ENCODE measurements around the gene CD55.

The CD55 gene

DNA sequence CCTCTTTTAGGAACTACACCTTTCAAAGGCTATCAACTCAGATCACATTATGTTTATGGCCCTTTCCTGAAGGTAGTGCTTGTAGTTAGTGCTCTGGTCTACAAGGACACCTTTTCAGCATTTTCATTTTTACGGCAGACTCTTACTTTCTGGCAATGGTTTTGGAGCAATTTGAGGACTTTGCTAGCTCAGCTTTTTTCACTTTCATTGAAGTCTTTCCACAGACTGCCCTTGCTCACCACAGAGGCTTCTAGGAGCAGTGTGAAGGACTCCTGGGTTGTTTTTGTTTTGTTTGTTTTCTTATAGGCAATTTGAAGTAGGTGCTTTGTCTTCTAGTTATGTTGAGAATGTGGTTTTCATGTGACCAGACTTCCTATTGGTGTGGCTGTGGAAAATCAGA lies 43.1 kb downstream of the CD55 start:
- no peak for DNase-seq

DNA sequence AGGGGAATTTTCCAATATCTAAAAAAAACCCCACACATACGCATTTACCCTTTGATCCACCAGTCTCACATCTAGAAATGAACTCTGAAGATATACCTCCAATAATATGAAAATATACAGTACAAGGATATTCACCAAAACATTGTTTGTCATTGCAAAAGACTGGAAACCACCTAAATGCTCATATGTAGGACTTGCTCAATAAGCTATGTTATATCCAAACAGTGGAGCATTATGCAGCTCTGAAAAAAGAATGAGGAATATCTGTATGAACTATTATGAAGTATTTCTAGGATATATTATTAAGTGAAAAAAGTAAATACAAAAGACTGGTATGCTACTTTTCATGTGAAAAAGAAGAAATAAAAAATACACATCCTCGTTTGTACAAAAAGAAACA lies 43.6 kb downstream of the CD55 start:
- no peak for DNase-seq

DNA sequence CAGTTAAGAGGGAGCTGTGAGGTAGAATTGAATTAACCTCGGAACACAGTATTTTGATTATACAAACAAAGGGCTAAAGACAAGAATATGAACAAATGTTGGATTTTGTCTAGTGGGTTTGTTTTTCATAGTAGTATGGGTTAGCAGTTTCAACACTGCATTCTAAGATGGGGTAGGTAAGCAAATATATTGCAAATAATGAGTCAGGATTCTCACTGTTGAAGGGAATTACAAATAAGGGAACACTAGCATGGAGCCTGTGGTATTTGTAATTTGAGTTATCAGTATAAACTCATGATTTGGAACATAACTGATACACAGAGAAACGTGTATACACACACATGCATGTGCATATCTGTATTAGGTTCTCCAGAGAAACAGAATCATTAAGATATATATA lies 44.5 kb downstream of the CD55 start:
- DNase-seq: no peak

DNA sequence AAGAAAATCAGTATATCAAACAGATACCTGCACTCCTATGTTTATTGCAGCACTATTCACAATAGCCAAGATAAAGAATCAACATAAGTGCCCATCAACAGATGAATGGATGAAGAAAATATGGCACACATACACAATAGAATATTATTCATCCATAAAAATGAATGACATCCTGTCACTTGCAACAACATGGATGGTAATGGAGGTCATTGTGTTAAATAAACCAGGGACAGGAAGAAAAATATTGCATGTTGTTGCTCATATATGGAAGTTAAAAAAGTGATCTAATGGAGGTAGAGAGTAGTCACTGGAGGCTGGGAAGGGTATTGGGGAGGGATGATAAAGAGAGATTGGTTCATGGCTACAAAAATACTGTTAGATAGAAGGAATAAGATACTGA lies 67.2 kb downstream of the CD55 start:
- DNase-seq: peak in 1 of 3 experiments; percentile 8

DNA sequence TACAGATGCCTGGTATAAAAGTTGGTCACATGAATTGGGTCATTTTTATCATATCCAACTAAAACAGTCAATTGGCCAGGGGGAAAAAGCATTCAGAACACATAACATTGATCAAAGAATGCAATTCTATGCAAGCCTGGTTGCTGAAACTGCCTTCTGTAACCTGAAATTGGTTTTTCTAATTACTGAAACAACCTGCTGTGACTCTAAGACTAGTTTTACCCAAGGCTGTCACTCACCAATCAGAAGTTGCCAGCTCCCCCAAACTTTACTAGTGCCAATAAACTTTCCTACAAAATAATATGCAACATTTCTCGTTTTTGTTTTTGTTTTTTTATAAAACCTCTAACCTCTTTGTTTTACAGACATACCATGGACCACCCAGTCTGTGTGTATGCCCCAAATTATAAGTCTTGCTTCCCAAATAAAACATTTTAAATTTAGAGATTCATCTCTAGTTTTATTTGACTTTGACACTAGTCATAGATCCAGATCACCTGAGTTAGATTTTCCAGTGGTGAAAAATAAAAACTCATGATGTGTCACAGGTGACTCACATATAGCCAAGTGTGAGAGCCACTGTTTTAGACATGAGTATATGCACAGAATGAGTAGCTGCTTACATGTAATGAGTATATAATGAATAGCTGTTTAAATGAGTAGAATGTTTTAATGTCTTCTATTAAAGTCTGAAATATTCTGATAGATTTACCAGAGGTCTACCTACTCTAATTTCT lies 68.4 kb downstream of the CD55 start:
- no peak for DNase-seq

DNA sequence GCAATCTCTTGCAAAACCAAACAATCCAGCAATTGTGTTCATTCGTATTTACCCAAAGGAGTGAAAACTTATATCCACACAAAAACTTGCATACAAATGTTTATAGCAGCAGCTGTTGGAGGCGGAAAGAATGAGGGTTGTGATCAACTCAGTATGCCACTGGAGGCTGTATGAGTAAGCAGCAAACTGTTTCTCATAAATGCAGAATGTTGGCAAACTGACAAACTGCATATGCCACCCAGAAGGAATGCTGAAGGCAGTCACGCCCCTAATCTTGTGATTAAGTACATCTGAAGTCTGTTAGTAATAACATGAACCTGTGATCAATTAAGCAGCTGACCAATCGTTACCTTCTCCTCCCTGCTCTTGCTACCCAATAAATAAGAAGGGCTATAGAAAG lies 72.1 kb downstream of the CD55 start:
- DNase-seq: no peak

DNA sequence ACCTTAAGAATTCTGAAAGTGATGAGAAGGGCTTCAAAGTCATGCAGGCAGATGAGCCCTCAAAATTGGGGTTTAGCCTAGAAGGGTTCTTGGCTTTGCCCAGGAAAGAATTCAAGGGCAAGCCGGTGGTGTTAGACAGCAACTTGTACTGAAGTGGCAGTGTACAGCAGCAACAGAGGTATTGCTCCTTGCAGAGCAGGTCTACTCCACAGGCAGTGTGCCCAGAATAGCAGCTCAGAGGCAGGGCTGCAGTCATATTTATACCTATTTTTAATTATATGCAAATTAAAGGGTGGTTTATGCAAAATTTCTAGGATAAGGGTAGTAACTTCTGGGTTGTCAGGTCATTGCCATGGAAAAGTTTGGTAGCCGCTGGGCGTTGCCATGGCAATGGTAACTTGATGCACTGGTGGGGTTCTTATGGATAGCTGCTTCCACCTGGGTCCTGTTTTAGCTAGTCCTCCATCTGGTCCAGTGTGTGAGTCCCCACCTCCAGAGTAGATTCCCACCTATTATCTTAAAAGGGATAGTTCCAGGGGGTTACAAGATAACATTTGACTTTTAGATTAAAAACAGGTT lies 74.8 kb downstream of the CD55 start:
- DNase-seq: peak in 1 of 3 experiments; percentile 5

DNA sequence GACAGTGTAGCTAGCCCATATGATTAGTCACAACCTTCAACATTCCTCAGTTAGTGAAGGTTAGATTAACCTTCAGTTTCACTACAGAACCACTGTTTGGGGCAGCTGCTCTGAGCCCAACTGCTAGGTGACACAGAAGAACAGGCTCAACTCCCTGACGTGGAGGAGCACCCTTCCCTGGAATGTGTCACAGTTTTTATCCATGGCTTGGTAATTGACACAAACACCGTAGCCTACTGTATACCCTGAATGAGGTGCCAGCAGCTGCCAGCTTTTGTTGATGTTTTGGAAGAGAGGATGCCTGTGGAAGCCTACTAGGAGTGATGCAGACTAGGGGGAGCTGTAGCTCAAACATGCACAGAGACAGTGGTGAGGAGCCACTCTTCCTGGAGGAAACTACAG lies 76.0 kb downstream of the CD55 start:
- DNase-seq: no peak

DNA sequence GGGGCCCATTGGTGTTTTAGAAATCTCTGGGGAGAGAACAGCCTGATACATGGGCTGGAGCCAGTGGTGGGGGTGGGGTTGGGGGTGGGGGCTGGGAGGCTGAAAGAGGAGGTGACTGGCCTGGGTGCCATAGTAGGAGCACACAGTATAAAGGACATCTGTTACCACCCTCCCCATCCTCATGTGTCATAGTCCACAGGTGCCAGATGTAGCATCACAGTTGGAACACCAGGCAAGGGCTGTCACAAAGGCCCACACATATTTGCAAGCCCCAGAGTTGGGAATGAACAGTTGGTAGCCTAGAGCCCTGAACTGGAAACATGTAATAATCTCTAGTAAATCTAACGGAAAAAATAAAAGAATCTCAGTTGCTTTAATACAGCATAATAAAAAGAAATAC lies 77.5 kb downstream of the CD55 start:
- no peak for DNase-seq

DNA sequence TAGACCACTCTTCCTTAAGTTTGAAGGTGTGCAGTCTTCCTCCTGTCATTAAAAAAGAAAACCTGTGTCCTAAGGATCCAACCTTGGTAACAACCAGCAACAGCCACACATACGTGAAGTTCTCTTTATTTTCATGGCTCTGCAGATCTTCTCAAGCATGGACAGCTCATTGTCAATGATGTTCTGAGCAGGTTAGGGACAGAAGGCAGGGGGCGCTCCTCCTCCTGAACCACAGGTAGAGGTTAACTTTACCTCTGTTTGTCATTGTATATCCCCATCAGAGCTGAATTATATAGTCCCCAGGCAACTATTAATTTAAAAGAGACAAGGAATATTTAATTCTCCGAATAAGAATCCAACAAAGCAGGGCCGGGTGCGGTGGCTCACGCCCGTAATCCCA lies 80.1 kb downstream of the CD55 start:
- no peak for DNase-seq

DNA sequence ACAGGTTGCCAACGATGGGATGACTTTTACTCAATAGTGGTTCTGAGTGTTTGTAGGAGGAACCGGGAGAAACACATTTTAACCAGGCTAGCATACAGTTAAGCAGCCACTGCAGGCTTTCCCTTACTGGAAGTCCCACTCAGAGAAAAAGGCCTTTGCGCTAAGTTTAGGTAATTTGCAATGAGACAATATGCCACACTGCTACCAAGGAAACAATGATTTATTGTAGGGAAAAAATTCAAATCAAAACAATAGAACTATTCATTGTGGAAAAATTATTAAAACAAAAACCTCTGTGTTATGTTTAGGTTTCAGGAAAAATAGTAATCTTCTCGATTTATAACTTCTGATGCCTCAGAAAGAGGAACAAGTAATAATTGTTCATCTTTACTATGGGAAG lies 81.3 kb downstream of the CD55 start:
- no peak for DNase-seq

DNA sequence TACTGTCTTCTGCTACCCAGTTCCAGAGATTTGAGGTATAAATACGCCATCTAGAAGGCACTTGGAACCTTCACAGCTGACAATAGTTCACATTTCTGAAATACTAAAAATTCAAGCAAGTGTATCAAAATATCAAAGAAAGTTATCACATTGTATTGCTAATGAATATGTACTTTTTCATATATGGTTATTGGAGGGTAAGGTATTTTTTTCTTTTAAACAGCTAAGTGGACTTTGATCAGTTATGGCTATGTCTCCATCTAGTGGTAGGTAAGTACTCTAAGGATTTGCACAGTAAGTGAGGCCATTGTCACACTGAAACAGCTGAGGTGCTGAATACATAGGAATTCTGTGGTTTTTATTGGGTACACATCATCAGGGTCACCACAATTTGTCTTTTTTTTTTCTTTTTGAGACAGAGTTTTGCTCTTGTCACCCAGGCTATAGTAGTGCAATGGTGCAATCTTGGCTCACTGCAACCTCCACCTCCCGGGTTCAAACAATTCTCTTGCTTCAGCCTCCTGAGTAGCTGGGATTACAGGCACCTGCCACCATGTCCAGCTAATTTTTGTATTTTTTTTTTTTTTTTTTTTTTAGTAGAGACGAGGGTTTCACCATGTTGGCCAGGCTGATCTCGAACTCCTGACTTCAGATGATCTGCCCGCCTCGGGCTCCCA lies 83.5 kb downstream of the CD55 start:
- peak; percentile 7 to 77 (median 31) for DNase-seq

DNA sequence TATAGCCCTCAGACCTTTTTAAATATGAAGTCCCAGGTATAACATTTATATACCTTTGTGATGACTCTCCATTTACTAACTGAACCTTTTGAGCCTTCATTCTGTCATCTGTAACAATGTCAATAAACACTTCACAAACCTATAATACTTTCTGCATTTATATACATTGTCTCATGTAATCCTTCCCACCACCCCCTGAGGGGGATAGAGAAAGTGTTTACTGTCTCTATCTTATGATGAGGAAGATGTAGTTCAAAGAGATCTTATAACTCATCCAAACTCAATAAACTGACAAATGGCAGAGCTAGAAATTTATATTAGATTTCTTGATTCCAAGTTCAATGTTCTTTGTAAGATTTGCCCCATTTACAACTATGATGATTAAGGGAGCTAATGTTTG lies 84.3 kb downstream of the CD55 start:
- DNase-seq: no peak

DNA sequence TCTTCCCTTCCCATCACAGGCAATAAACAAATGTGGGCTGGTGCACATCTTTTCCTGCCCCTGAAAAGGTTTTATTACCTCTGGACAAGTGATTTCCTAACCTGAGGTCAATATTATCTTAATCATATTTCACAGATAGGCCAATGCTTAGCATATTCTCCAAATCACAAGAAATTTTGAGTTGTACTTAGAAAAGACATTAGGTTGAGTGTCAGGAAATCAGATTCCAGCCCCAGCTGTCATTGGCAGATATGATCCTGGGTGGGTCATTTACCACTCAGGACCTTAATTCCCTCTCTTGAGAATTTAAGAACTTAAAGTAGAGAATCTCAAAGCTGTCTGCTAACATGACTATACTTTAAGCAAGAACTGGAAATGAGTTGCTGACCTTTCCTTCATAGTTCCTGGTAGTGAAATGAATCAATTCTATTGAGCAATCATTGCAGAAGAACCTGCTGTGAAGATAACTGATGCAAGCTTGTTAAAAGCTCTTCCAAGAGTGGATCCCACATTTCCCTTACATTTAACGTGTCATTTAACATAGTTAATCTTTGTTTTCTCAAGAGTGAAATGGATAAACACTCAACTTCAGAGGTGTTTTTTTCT lies 86.3 kb downstream of the CD55 start:
- DNase-seq: peak in 2 of 3 experiments; percentile 14 to 29
